Measurements from ENCODE around the gene SPTLC2.
A peak's percentile ranks its signal among the peaks of the same experiment; 100 is the strongest.
"Not testable (repeated sequence)": the region's sequence is repeated elsewhere in the genome, so short reads cannot be mapped to it uniquely, and the experiment has no call there.

Gene SPTLC2

DNA sequence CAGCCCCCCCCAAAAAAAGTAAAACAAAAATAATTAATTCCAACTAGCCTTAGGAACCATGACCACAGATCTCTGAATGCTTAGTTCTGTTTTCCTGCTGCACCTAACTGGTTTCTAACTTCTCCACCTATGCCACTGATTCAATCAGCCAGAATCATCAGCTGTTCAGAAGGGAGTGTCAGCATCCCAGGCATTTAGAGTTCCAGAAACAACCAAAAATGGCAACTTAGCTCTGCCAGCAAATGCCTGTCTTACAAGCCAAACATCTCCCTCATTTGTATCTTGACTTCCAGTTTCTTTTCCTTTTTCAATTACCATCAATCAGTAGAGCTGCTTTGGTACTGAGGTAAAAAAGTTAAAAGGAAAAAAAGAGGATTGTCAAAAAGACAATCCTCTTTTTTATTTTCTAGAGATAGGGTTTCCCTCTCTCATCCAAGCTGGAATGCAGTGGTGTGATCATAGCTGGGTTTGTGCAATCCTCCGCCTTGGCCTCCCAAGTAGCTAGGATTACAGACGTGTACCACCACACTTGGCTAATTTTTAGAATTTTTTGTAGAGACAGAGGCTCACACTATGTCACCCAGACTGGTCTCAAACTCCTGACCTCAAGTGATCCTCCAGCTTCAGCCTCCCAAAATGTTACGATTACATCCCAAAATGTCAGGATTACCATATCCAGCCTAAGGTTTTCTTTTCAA is 72.7 kb downstream of the SPTLC2 start:
- DNase-seq = no peak

DNA sequence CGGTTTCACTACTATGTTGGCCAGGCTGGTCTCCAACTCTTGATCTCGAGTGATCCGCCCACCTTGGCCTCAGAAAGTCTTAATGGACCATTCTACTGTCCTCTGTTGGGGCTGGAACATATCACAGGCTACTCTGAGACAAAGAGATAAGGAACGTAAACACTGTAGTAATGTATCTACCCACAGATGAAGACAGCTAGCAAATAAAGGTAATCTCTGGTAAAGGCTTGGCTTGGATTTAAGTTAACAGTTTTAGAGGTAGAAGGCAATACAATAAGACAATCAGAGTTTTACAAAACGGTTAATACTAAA is 73.2 kb downstream of the SPTLC2 start:
- DNase-seq = no peak

- no peak for DNase-seq
These were observed 73.8 kb downstream of the SPTLC2 start for GRCh38 chr14:77542421-77543239.

GRCh38 chr14:77541905-77542304 is 74.5 kb downstream of the SPTLC2 start:
- no peak for DNase-seq

DNA sequence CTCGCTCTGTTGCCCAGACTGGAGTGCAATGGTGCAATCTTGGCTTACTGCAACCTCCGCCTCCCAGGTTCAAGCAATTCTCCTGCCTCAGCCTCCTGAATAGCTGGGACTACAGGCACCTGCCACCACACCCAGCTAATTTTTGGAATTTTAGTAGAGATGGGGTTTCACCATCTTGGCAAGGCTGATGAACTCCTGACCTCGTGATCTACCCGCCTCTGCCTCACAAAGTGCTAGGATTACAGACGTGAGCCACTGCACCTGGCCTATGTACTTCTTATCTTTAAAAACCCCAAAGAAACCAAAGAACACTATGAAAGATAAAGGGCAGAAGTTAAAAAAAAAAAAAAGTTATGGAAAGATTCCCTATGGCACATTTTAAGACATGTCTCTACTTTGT is 79.5 kb downstream of the SPTLC2 start:
- DNase-seq = not testable (repeated sequence)

- DNase-seq = no peak
These were observed 85.4 kb downstream of the SPTLC2 start for GRCh38 chr14:77531071-77531470.

- DNase-seq = no peak
These were observed 86.5 kb downstream of the SPTLC2 start for GRCh38 chr14:77529963-77530362.

DNA sequence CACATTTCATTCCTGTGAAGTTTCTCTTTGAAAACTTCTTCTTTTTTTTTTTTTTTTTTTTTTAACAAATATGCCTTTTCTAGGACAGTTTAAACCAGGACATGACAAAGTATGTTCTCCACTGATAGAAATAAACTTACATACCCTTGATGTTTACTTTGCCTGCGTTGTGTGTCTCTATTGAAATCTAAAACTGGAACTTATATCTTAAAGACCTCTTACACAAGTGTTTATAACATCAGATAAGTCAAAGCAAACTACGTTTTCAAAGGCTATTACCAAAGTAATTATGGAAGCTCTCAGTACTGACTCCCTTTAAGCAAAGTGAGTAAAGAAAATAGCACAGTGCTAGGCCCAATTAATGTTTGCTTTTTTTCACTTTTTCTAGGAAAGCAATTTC is 87.2 kb downstream of the SPTLC2 start:
- no peak for DNase-seq

DNA sequence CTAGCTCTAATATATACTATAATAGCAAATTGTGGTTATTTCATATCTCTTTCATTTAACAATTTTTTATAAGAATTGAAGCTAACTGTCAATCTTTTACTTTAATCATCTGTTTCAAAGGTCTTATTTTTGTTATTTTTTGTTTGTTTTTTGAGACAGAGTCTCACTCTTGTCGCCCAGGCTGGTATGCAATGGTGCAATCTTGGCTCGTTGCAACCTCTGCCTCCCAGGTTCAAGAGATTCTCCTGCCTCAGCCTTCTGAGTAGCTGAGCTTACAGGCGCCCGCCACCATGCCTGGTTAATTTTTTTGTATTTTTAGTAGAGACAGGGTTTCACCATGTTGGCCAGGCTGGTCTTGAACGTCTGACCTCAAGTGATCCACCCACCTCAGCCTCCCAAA is 87.7 kb downstream of the SPTLC2 start:
- DNase-seq = not testable (repeated sequence)

DNA sequence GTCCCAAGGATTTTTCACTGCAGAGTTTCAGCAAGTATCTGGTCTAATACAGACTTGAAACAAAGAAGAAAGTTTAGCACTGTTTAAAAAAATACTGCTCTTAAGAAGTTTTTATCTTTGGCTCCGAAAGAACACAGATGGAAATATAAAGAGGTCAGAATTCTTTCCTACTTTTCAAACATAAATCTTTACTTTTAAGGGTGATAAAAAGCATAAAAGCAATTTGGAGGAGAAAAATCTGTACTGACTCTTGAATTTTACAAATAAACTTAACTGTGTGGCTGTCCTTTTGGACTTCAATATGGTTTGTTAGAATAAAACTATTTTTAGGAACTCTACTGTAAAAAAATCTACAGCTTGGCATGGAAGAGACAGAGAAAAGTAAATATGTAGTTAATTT is 90.2 kb downstream of the SPTLC2 start:
- no peak for DNase-seq

DNA sequence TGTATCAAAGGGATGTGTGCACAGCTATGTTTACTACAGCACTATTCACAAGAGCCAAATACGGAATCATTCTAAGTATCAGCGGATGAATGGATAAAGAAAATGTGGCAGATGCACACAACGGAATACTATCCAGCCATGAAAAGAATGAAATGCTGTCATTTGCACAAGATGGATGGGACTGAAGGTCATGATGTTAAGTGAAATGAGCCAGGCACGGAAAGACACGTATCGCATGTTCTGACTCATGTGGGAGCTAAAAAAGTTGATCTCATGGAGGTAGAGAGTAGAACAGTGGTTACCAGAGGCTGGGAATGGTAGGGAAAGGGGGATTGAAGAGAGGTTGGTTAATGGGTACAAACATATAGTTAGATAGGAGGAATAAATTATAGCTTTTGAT is 91.9 kb downstream of the SPTLC2 start:
- DNase-seq = no peak

- no peak for DNase-seq
These were observed 93.3 kb downstream of the SPTLC2 start for GRCh38 chr14:77523109-77523508.

DNA sequence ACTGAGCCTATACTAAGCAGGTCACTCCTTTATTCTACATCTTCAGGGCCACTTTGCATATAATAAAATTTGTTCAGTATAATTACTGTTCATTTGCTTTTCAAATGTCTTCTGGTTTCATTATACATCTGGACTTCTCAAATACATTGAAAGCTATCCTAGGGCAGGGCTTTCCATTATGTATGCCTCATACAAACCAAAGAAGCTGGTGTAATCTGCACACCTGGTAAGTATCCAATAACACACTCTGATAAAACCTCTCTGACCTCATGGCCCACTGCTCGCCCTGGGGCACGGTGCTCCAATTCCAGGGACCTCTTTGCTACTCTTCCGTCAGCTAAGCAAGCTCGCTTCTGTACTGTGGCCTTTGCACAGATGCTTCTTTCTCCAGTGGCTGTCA is 95.9 kb downstream of the SPTLC2 start:
- DNase-seq = no peak

DNA sequence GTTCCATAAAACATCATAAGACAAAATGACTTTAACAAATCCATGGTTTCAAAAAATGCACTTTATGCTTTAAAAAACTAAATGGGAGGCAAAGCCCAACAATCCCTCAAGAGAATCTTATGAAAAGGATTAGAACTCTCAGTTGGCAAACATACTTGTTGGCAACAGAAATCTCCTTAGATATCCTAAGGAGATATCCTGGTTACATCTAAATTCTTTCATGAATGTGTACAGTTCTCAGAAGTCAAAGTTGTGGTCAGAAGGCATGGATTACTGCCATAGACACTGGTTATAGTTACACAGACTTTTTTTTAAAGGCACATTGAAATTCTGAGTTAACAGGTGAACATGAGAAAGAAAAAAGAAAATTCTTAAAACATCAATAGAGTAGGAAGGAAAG is 100.3 kb downstream of the SPTLC2 start:
- no peak for DNase-seq

GRCh38 chr14:77511486-77512162 is 104.8 kb downstream of the SPTLC2 start:
- no peak for DNase-seq

DNA sequence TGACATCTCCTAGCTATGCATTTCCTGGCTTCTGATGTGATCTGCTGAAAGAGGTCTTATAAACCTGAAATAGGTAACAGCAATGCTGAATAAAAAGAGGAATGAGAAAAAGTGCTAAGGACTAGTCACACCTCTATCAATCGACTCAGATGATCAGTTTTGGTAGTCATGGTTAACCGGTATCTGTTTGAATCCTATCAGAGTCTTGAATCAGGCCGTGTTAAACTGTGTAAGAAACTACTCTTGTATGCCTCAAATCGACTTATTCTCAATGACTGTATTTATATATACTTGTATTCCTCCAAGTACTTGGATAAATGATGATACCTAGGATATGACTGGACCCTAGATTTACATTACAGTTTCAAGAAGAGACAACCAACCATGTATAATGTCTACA is 107.1 kb downstream of the SPTLC2 start:
- no peak for DNase-seq

DNA sequence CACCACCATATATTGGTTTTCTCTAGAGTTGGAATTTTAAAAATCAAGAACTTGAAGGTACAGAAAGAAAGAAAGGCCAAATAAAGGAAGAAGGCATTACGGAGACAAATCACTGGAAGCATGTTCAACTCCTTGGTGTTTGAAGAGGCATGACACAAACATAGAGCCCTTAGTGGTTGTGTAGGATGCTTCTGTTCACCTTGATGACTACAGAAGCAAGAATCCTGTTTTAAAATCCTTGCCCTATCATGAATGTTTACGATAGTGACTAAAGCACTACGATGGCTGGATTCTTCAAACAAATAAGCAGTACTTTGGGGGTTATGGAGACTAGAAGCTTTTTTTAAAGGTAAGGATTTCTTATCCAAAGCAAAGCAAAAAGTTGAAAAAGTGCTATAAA is 107.6 kb downstream of the SPTLC2 start:
- DNase-seq = no peak

GRCh38 chr14:77508249-77508648 is 108.2 kb downstream of the SPTLC2 start:
- DNase-seq = peak; percentile 57

DNA sequence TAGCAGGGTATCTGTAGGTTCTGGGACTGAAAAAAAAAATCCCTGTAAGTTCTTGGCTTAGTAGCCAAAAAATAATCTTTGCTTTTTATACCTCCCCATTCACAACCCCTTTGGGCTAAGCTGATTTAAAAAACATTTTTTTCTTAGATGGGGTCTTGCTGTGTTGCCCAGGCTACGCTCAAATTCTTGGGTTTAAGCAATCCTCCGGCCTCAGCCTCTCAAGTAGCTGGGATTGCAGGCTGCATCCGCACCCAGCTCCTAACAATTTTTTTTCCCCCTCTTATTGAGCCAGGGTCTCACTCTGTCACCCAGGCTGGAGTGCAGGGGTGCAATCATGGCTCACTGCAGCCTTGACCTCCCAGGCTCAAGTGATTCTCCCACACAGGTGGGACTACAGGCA is 108.7 kb downstream of the SPTLC2 start:
- DNase-seq = no peak

DNA sequence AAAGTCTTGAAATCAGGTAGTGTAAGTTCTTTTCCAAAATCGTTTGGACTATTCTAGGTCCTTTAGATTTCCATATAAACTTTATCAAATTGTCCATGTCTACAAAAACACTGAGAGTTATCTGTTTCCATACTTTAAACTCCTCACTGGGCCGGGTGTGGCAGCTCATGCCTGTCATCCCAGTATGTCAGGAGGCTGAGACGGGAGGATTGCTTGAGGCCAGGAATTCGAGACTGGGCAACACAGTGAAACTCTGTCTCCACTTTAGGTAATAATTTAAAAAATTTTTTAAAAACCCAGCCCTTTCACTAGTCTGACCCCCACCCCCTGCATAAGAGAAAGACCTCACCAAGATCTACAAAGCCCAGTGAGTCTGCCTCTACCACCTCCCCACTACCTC is 111.4 kb downstream of the SPTLC2 start:
- DNase-seq = no peak

DNA sequence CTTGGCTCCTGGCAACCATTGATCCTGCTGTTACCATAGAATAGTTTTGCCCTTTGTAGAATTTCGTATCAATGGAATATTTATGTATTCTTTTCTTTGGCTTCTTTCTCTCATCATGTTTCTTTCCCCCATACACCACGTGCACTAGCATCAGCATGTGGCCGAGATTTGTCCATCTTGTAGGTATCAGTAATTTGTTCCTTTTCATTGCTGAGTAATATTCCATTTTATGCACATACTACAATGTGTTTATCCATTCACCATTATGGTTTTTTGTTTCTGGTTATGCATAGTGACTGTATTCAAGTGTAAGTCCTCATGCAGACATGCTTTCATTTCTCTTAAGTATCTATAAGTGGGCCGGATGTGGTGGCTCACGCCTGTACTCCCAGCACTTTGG is 113.3 kb downstream of the SPTLC2 start:
- no peak for DNase-seq

DNA sequence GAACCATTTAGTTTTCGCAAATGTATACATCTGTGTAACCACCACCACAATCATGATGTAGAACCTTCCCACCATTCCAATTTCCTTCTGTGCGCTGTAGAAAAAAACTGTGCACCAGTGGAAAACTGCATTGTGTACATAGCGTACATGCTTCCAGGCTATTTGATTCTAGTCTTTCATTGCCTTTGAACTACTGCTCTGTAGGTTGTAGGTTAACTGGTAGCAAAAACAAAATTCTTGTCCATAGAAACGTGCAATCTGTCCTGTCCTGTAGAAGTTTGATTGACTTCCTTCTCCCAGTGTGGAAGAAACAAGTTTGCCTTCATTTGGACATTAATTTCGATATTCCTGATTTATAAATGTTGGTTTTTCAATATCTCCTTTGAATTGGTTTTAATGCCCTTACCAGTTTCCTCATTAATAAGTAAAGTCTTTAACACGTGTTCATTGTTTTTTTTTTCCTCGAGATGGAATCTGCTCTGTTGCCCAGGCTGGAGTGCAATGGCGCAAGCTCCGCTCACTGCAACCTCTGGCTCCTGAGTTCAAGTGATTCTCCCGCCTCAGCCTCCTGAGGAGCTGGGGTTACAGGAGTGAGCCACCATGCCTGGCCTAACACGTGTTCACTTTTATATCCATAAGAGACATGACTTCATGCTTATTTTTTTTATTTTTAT is 114.2 kb downstream of the SPTLC2 start:
- no peak for DNase-seq

- peak; percentile 15 for DNase-seq
These were observed 117.4 kb downstream of the SPTLC2 start for GRCh38 chr14:77498984-77499527.

Data from EL (cell line).